Rectal smooth muscle tissue (tissue), 1 donor: ENCODE measurements around the gene PCNT.

ENCODE experiments used
- H3K27ac ChIP-seq: one replicate; pipeline ENCODE4 v1.7.0; 2013; ENCODE audit warnings: low read depth, low read length, inconsistent platforms
- H3K27me3 ChIP-seq: one replicate; pipeline ENCODE4 v1.7.0; 2013; ENCODE audit warnings: low read length; ENCODE audit not compliant: control insufficient read depth, insufficient read depth
- H3K36me3 ChIP-seq: one replicate; pipeline ENCODE4 v1.7.0; 2013; ENCODE audit warnings: low read length; ENCODE audit not compliant: control insufficient read depth, insufficient read depth
- H3K4me1 ChIP-seq: one replicate; pipeline ENCODE4 v1.7.0; 2013; ENCODE audit warnings: low read length; ENCODE audit not compliant: control insufficient read depth, insufficient read depth
- H3K4me3 ChIP-seq: one replicate; pipeline ENCODE4 v1.7.0; 2013; ENCODE audit warnings: low read length
- H3K9ac ChIP-seq: one replicate; pipeline ENCODE4 v1.7.0; 2013; ENCODE audit warnings: low read length

Gene PCNT

DNA sequence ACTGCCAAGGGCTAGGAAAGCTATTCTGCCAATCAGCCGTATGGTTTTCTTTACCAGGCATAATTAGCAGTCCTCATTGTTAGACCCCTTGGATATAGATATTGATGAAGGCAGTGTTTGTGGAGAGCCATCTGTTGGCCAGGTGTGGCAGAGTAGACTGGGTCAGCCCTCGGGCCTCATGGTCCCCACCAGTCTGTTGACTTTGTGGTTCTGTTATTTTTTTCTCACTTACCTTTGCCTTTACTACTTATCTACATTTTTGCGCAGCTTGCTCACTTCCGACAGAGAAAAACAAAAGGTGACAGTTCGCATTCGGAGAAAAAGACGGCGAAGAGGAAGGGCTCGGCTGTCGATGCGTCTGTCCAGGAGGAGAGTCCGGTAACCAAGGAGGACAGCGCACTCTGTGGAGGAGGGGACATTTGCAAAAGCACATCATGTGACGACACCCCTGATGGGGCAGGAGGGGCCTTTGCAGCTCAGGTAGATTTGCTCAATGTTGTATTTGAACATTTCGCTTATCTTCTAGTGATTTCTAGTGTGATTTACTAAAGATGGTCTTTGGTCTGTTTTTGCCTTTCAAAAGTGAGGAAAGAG, 2.3 kb downstream of the PCNT start:
- Histone ChIP-seq H3K36me3 (peaks cover 13% of the 10 kb centered on the region), H3K4me3 (no peak overlapping the region), H3K27me3 (no peaks in the 10 kb centered on the region), H3K9ac (no peak overlapping the region), H3K27ac (no peak overlapping the region), H3K4me1 (peaks cover 14% of the 10 kb centered on the region)

DNA sequence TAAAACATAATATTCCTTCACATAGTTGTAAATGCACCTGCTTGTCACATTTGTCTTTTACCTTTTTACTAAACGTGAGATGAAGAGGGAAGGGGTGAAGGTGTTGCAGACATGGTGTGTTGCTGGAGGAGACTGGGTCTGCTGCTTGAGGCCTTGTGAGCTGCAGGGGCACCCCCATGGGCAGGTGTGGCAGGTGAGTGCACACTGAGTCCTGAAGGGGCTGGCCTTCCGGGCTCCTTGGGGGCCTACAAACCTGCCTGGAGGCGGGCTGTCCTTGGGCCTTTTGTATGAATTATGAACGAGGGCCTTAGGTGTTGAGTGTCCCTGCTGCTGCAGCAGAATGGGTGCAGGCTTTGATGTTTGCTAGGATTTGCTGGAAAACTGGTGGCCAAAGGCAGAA, 3.8 kb downstream of the PCNT start:
- no peak overlapping the region for H3K9ac ChIP-seq
- peaks cover 13% of the 10 kb centered on the region for H3K36me3 ChIP-seq
- peaks cover 10% of the 10 kb centered on the region for H3K4me1 ChIP-seq
- no peak overlapping the region for H3K4me3 ChIP-seq
- H3K27me3 ChIP-seq = no peaks in the 10 kb centered on the region
- H3K27ac ChIP-seq = no peak overlapping the region

DNA sequence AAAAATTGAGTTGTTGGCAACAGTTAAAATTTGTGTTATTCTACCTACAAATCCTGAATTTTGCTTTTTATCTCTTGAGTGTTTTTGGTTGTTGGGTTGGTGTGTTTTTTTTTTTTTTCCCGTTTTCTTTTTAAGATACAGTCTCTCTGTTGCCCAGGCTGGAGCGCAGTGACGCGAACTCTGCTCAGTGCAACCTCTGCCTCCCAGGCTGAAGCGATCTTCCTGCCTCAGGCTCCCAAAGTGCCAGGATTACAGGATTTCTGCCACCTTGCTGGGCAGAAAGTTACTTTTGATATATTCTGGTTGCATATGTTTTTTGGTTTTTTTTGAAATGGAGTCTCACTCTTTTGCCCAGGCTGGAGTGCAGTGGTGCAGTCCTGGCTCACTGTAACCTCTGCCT, 4.2 kb downstream of the PCNT start:
- Histone ChIP-seq H3K27ac (no peak overlapping the region), H3K36me3 (peaks cover 13% of the 10 kb centered on the region), H3K4me1 (peaks cover 6% of the 10 kb centered on the region), H3K4me3 (no peak overlapping the region), H3K9ac (no peak overlapping the region), H3K27me3 (no peaks in the 10 kb centered on the region)

DNA sequence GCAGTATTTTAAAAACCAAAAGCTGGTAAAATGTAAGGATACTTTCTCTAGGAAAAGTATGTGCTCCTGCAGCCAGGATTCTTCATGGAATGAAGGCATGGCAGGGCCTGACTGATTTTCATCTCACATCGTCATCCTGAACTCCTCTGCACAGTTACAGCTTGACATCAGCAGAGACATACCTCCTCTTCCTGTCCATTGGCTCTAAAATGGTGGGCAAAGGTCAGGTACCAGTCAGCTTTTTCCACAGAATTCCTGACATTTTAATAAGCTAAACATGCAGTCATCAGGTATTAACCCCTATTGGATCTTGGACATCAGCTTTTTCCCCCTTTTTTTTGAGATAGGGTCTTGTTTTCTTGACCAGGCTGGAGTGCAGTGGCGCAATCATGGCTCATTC, 5.8 kb downstream of the PCNT start:
- no peaks in the 10 kb centered on the region for H3K27me3 ChIP-seq
- H3K36me3 ChIP-seq = peaks cover 17% of the 10 kb centered on the region
- H3K4me3 ChIP-seq = no peak overlapping the region
- H3K4me1 ChIP-seq = peaks cover 5% of the 10 kb centered on the region
- H3K9ac ChIP-seq = no peak overlapping the region
- H3K27ac ChIP-seq = no peak overlapping the region

DNA sequence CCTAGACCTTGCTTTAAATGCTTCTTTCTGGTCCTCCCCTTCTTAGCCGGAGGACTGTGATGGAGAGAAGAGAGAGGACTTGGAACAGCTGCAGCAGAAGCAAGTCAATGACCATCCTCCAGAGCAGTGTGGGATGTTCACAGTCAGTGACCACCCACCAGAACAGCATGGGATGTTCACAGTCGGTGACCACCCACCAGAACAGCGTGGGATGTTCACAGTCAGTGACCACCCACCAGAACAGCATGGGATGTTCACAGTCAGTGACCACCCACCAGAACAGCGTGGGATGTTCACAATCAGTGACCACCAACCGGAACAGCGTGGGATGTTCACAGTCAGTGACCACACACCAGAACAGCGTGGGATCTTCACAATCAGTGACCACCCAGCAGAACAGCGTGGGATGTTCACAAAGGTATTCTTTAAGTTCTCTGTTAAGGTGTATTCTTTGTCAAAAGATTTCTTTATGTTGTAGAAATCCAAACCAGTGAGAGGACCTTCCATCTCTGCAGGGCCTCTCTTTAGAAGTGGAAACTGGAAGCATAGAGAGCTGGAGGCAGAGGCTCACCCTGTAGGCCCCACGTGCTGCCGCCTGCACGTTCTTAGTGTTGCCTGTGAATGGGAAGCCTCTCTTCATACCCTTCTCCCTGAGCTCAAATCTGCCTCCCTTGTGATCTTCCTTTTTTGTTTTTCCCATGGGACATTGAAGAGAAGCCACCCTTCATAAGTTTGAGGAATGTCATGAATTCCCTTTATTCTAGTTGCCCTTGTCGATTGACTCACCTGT, 10.6 kb downstream of the PCNT start:
- H3K27ac ChIP-seq = no peak overlapping the region
- H3K36me3 ChIP-seq = peaks cover 21% of the 10 kb centered on the region
- no peaks in the 10 kb centered on the region for H3K4me1 ChIP-seq
- no peaks in the 10 kb centered on the region for H3K27me3 ChIP-seq
- no peak overlapping the region for H3K9ac ChIP-seq
- H3K4me3 ChIP-seq = no peak overlapping the region

DNA sequence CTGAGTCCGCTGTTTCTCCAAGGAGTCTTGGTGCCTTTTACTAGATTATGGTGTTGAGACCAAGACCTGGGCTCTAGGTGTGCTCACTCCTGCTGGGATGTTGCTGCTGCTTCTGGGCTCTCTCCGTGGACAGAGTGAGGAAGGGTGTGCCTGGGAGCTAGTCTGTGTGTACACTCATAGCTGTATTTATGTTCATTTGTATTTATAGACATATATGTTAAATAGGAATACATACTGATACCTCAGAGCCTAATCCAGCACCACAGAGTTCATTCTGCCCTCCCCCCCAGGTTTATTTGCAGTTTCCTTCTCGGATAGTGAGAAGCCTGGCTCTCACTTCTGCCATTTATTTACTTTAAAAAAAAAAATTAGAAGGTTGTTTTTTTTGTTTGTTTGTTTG, 12.6 kb downstream of the PCNT start:
- Histone ChIP-seq H3K4me1 (no peaks in the 10 kb centered on the region), H3K9ac (no peak overlapping the region), H3K36me3 (peaks cover 18% of the 10 kb centered on the region), H3K4me3 (no peak overlapping the region), H3K27ac (no peak overlapping the region), H3K27me3 (no peaks in the 10 kb centered on the region)

DNA sequence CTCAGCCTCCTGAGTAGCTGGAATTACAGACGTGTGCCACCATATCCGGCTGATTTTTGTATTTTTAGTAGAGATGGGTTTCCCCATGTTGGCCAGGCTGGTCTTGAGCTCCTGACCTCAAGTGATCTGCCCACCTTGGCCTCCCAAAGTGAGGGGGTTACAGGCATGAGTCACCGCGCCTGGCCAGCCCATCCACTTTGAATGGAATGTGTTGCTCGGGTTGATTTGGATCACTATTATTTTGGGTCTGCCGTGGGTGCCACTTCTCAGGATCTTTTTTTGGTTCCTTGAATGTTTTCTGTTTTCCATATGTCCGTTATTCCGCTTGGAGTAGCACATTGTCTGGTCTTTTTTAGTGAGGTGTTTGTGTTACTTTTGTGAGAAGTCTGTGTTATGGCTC, 17.0 kb downstream of the PCNT start:
- H3K4me3 ChIP-seq = no peak overlapping the region
- H3K27ac ChIP-seq = no peak overlapping the region
- H3K36me3 ChIP-seq = peaks cover 10% of the 10 kb centered on the region

DNA sequence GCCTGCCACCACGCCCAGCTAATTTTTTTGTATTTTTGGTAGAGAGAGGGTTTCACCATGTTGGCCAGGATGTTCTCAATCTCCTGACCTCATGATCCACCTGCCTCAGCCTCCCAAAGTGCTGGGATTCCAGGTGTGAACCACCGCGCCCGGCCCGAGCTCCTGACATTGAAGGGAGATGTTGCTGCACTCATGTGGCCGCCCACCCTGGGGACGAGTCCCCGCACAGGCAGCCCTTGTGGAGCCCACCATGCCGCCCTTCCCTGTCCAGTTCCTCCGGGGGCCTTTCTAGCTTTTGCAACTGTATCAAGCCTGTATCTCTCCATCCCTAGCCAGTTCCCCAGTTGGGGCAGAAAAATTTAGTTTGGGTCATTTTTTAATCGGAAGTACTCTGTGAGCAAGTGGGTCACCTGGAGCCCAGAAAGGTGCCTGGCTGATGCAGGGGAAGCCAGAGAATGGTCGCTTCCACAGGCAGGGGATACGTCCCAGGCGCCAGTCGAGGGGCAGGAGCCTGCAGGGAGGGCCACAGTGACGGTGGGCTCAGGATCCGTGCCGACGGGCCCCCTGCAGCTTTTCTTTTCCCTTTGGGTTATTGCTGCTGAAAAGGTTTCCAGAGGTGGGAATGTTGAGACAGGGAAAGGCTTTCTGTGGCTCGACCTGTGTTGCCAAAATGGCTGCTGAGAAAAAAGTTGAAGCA, 20.4 kb downstream of the PCNT start:
- no peak overlapping the region for H3K4me3 ChIP-seq
- no peak overlapping the region for H3K27ac ChIP-seq
- no peak overlapping the region for H3K9ac ChIP-seq
- no peaks in the 10 kb centered on the region for H3K27me3 ChIP-seq
- H3K36me3 ChIP-seq = peaks cover 12% of the 10 kb centered on the region
- H3K4me1 ChIP-seq = no peaks in the 10 kb centered on the region

More for the DNA sequence above, 17.0 kb downstream of the PCNT start:
- Histone ChIP-seq H3K9ac (no peak overlapping the region), H3K4me1 (no peaks in the 10 kb centered on the region), H3K27me3 (no peaks in the 10 kb centered on the region)

DNA sequence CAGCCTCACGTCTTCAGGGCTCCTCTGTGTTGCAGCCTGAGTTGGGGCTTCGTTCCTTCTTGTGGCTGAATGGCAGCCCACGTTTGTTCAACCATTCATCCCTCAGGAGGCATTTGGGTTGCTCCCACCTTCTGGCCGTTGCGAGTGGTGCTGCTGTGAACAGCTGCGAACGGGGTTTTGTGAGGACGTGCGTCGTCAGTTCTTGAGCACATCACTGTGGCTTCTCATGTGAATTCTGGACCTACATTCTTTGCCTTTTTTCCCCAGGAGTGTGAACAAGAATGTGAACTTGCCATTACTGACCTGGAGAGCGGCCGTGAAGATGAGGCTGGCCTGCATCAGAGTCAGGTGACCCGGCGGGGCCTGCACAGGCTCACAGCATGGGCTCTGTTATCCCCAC, 21.9 kb downstream of the PCNT start:
- Histone ChIP-seq H3K9ac (no peak overlapping the region), H3K27ac (no peak overlapping the region), H3K36me3 (peaks cover 20% of the 10 kb centered on the region), H3K4me3 (no peak overlapping the region), H3K27me3 (no peaks in the 10 kb centered on the region), H3K4me1 (no peaks in the 10 kb centered on the region)

DNA sequence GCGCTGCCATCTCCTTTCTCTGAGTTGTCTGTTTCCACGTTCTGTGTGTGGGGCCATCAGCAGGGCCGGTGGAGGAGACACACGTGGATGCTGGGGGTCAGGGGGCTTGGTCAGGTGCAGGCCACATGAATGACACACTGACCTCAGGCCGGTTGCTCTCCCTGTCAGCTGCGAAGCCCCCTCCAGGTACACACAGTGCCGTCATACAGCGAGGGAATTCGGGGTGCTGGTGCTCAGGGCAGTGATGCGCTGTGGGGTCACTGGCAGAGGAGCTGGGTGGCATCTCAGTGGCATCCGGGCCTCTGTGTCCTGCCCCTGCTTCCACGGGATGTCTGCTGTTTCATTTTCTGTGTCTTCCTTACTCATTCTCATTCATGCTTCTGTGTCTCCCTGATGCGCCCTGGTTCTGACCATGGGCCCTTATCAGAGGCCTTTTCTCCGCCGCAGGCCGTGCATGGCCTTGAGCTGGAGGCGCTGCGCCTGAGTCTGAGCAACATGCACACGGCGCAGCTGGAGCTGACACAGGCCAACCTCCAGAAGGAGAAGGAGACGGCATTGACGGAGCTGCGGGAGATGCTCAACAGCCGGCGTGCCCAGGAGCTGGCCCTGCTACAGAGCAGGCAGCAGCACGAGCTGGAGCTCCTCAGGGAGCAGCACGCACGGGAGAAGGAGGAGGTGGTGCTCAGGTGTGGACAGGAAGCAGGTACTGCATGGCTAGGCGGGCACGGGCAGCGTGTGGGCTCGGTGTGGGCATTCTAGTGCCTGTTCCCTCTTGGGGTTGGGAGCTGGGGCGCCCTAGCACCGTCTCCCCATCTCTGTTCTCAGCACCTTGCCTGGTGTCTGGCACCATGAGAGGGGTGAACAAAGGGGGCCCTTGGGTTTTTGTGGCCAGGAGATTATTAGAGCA, 22.6 kb downstream of the PCNT start:
- no peak overlapping the region for H3K27ac ChIP-seq
- H3K4me1 ChIP-seq = no peaks in the 10 kb centered on the region
- no peaks in the 10 kb centered on the region for H3K27me3 ChIP-seq
- no peak overlapping the region for H3K9ac ChIP-seq
- H3K36me3 ChIP-seq = peaks cover 25% of the 10 kb centered on the region
- H3K4me3 ChIP-seq = no peak overlapping the region

DNA sequence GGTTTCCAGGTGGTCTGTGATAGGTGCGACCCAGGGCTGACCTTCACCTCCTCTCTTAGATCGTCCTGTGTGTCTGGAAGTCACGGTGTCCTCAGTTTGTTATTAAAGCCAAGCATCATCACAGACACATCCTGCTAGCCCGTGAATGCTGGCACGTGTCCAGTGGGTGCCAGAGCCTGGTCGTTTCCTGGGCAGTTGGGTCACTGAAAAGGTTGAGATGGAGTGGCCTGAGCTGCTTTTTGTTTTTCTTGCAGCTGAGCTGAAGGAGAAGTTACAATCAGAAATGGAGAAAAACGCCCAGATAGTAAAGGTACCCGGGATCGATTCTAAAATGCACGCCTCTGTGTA, 23.2 kb downstream of the PCNT start:
- Histone ChIP-seq H3K9ac (no peak overlapping the region), H3K27ac (no peak overlapping the region), H3K36me3 (peaks cover 28% of the 10 kb centered on the region), H3K27me3 (no peaks in the 10 kb centered on the region), H3K4me3 (no peak overlapping the region), H3K4me1 (no peaks in the 10 kb centered on the region)

DNA sequence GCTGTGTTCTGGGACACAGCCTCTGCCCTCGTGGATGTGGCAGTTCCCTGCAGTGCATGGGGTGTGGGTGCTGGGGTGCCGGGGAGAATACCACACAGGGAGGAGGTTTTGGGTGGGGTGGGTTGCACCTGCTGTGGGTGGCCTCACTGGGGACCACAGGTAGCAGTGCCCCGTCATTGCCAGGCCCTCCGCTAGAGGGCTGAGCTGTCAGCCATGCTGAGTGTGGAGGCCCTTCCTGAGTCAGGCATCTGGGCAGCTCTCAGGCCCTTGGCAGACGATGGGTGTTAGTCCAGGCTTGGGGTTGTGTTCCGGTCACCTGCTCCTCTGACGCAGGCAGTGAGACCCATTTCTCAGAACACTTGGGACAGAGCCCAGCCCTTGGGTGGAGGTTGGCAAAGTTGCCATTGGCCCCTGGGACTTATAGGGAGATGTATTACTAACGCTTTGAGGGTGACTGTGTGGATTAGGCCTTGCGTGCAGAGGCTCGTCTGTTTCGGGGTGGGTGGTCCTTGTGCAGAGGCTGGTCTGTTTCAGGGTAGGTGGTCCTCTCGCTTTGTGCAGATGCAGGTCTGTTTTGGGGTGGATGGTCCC, 23.9 kb downstream of the PCNT start:
- Histone ChIP-seq H3K4me1 (no peaks in the 10 kb centered on the region), H3K36me3 (peaks cover 35% of the 10 kb centered on the region), H3K27ac (no peak overlapping the region), H3K4me3 (no peak overlapping the region), H3K9ac (no peak overlapping the region), H3K27me3 (no peaks in the 10 kb centered on the region)
